Ectodermal cell (in vitro differentiated cells): ENCODE results near the gene CLEC19A.

Source experiments
- H3K27ac ChIP-seq: 2 replicates; pipeline ENCODE4 v1.7.0; 2013; ENCODE audit warnings: mild to moderate bottlenecking, low read depth, low read length; ENCODE audit not compliant: insufficient read depth, poor library complexity, severe bottlenecking
- H3K27me3 ChIP-seq: 2 replicates; pipeline ENCODE4 v1.7.0; 2013; ENCODE audit warnings: mild to moderate bottlenecking, low read length; ENCODE audit not compliant: insufficient read depth, control insufficient read depth, poor library complexity, severe bottlenecking
- H3K36me3 ChIP-seq: one replicate; pipeline ENCODE4 v1.7.0; 2013; ENCODE audit warnings: low read length; ENCODE audit not compliant: control insufficient read depth, insufficient read depth
- H3K4me1 ChIP-seq: one replicate; pipeline ENCODE4 v1.7.0; 2013; ENCODE audit warnings: low read length; ENCODE audit not compliant: control insufficient read depth, insufficient read depth
- H3K4me3 ChIP-seq: 2 replicates; pipeline ENCODE4 v1.7.0; 2013; ENCODE audit warnings: low read depth, low read length, control low read depth; ENCODE audit not compliant: insufficient read depth
- H3K9me3 ChIP-seq: 2 replicates; pipeline ENCODE4 v1.7.0; 2013; ENCODE audit warnings: mild to moderate bottlenecking, low read length, moderate library complexity; ENCODE audit not compliant: control insufficient read depth
- WGBS, 2 experiments: methylation state at CpG; one replicate each; pipeline ENCODE4 v1.1.7; 2013; ENCODE audit warnings: missing lambda C conversion rate in 2 of 2; 5-methylcytosine and 5-hydroxymethylcytosine counted together

CLEC19A gene

DNA sequence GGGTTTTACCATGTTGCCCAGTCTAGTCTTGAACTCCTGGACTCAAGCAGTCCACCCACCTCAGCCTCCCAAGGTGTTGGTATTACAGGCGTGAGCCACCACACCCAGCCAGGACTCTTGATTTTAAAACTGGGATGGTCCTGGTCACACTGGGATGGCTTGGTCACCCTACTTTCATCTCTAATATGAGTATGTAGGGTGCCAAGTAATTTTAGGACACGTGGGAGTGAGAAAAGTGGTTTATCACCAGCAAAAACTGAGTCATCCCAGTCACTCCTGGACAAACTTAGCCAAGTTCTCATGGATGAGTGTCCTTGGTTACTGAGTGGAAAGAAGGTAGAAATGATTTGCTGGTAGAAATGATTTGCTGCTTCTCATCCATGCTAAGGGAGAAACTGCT is 9.9 kb downstream of the CLEC19A start:
- Histone ChIP-seq H3K27ac (no peak overlapping the region), H3K9me3 (no peaks in the 10 kb centered on the region), H3K27me3 (no peaks in the 10 kb centered on the region), H3K4me1 (peaks cover 30% of the 10 kb centered on the region), H3K36me3 (no peaks in the 10 kb centered on the region), H3K4me3 (no peak overlapping the region)
- WGBS, 2 experiments = 94 to 97% methylated on average over 1 of the region's 2 CpGs

DNA sequence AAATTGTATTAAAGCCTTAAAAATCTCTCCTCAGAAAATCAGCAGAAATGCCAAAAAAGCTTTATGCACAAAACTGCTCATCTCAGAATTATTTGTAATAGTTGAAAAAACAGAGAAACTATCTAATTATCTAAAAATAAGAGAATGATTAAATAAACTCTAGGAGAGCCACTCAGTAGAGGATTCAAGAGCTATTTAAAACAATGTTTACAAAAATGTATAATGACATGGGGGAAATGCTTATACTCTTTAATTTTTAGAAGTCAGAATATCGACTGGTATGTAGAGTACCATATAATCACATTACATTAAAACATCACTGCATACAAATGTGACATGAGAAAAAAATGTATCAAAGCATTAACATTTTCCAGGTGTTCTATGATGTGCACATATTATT is 11.9 kb downstream of the CLEC19A start:
- Histone ChIP-seq H3K27ac (no peak overlapping the region), H3K4me1 (peaks cover 16% of the 10 kb centered on the region), H3K27me3 (no peaks in the 10 kb centered on the region), H3K4me3 (no peak overlapping the region), H3K36me3 (no peaks in the 10 kb centered on the region), H3K9me3 (no peaks in the 10 kb centered on the region)
- no CpG with 5 or more reads among the region's 1 CpG for WGBS, 2 experiments

DNA sequence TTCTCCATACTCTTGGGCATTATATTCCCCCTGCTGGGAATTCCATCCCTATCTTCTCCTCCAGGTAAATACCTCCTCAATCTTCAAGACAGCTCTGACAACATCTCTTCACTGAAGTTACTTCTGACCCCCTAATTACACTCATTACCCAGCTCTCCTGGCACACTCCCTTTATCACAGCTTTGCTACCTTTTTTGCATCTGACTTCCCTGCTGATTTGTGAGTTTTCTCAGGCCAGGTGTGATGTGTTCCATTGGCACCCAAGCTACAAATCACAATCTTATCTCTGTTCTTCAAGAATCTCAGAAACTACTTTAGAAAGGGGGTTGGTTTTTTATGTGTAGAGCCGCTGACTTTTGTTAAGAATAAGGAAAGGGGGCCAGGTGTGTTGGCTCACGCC is 14.0 kb downstream of the CLEC19A start:
- Histone ChIP-seq H3K27me3 (no peaks in the 10 kb centered on the region), H3K27ac (no peak overlapping the region), H3K36me3 (no peaks in the 10 kb centered on the region), H3K9me3 (no peaks in the 10 kb centered on the region), H3K4me1 (peaks cover 4% of the 10 kb centered on the region), H3K4me3 (no peak overlapping the region)
- WGBS, 2 experiments = 90 to 93% methylated on average over 2 of the region's 2 CpGs

DNA sequence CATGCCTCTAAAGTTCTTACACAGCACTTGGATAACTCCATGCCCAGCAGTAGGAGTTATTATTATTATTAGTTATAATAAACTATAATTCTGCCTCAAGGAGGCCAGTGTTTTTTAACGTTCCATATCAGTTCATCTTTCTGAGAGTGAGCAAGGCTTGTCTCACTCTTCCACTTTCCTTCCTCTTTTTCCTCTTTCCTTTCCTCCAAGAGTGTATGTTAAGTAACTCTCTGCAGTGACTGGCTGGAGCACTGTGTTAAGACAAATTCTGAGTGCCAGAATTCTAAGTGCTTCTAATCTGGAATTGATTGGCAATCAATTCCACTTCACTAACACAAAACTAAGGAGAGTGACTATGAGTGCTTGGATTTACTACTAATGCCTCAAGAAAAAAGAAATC is 16.4 kb downstream of the CLEC19A start:
- H3K4me3 ChIP-seq = no peak overlapping the region
- H3K4me1 ChIP-seq = peaks cover 9% of the 10 kb centered on the region
- no peak overlapping the region for H3K27ac ChIP-seq
- H3K36me3 ChIP-seq = no peaks in the 10 kb centered on the region
- H3K9me3 ChIP-seq = no peaks in the 10 kb centered on the region
- H3K27me3 ChIP-seq = no peaks in the 10 kb centered on the region
- WGBS, 2 experiments = 70 to 100% methylated on average over 1 of the region's 1 CpG

DNA sequence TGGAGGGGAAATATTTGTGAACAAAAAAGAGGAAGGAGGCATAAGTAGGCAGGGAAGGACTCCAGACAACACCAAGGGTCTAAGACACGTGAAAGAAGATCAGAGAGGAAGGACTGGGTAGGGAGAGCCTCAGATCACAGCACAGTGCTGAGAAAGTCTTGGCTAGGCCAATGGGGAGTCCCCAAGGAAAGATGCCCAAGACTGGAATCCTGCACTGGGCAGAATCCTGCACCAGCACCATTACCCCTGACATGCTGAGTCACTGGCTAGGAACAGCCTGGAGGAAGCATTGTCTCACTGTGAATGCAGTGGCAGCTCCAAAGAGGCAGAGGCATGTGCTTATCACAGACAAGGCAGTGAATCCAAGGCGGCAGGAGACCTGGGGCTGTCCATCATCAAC is 19.2 kb downstream of the CLEC19A start:
- Histone ChIP-seq H3K9me3 (no peaks in the 10 kb centered on the region), H3K4me1 (peaks cover 9% of the 10 kb centered on the region), H3K36me3 (no peaks in the 10 kb centered on the region), H3K4me3 (no peak overlapping the region), H3K27ac (no peak overlapping the region), H3K27me3 (no peaks in the 10 kb centered on the region)
- WGBS, 2 experiments = 65 to 74% methylated on average over 2 of the region's 2 CpGs

DNA sequence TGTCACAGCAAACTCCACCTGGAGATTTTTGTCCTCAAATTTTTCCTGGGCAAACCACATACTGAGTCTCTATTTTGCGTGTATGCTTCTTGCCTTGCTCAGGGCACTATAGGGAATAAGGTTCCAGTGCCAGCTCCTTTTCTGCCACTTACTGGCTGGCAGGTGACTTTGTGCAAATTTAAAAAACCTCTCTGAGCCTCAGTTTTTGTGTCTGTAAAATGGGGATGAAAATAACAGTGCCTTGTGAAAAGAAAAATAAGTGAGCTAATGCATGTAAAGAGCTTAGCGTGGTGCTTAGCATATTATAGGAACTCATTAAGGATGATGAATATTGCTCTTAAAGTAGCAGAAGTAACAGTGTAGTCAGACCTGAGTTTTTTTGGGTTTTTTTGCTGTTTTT is 19.9 kb downstream of the CLEC19A start:
- Histone ChIP-seq H3K27me3 (no peaks in the 10 kb centered on the region), H3K36me3 (no peaks in the 10 kb centered on the region), H3K4me3 (no peak overlapping the region), H3K27ac (no peak overlapping the region), H3K4me1 (peaks cover 9% of the 10 kb centered on the region), H3K9me3 (no peaks in the 10 kb centered on the region)
- WGBS, 2 experiments = 95 to 96% methylated on average over 2 of the region's 2 CpGs

DNA sequence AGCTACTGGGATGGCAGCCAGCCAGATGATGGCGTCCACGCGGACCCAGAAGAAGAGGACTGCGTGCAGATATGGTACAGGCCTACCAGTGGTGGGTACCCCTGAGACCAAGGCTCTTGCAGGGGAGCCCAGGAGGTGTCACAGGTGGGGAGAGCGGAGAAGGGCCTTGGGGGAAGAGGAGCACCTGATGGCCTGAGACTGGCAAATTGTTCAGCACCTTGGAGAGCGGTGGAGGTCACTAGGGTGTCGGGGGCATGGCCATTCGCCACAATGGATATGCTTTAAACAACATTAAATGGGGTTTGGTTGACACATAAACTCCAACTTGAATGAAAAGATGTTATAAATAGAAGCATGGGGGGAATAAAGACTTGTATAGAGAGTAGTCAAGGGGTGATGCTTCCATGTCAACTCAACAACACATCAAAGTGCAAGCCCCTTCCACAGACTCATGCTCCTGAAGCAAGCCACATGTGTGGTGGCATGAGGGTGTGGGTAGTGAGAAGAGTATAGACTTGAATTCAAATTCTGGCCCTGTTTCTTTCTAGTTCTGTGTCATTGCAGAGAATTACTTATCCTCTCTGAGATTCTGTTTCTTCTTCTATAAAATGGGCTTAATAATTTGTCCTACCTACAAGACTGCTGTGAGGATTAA is 22.2 kb downstream of the CLEC19A start:
- Histone ChIP-seq H3K36me3 (no peaks in the 10 kb centered on the region), H3K4me1 (peaks cover 9% of the 10 kb centered on the region), H3K27me3 (no peaks in the 10 kb centered on the region), H3K27ac (no peak overlapping the region), H3K9me3 (peaks cover under 1% of the 10 kb centered on the region), H3K4me3 (no peak overlapping the region)
- WGBS, 2 experiments = 79 to 82% methylated on average over 8 of the region's 8 CpGs

DNA sequence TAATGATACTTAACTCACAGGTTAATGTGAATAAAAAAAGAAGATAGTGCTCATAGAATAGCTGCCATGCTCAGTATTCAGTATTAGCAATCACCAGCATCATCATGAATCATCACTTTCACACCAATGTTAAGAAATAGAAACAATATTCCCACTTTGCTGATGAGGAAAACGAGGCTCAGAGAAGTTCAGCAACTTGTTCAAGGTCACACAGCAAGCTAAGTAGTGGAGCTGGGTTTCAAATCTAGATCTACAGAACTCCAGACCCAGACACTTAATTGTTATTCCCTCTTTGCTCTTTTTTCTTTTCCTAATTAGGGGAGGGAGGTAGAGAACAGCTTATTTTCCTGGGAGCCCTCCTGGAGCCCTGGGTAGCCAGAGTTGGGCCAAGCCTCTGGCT is 22.9 kb downstream of the CLEC19A start:
- Histone ChIP-seq H3K9me3 (peaks cover 4% of the 10 kb centered on the region), H3K27ac (no peak overlapping the region), H3K36me3 (no peaks in the 10 kb centered on the region), H3K4me3 (no peak overlapping the region), H3K4me1 (peaks cover 9% of the 10 kb centered on the region), H3K27me3 (no peaks in the 10 kb centered on the region)
- WGBS, 2 experiments = 87 to 88% methylated on average over 1 of the region's 1 CpG

DNA sequence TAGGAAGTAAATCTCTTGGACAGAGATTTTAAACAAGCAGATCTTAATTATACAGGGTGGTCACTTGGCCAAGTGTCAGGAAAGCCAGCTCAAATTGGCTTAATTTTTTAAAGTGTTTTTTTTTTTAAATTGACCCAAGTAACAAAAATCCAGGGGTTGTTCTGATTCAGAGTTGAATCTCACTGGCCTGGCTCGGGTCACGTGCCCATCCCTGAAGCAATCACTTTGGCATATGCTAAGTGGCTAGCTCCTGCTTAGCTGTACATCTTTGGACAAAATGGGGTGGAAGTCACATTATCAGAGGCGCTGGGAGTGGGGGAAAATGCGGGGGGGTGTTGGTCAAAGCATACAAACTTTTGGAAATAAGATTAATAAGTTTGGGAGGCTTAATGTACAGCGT is 23.6 kb downstream of the CLEC19A start:
- no peaks in the 10 kb centered on the region for H3K27me3 ChIP-seq
- peaks cover 4% of the 10 kb centered on the region for H3K9me3 ChIP-seq
- H3K4me1 ChIP-seq = peaks cover 9% of the 10 kb centered on the region
- 95% methylated on average over 5 of the region's 5 CpGs for WGBS, 2 experiments
- H3K27ac ChIP-seq = no peak overlapping the region
- H3K36me3 ChIP-seq = no peaks in the 10 kb centered on the region
- H3K4me3 ChIP-seq = no peak overlapping the region

DNA sequence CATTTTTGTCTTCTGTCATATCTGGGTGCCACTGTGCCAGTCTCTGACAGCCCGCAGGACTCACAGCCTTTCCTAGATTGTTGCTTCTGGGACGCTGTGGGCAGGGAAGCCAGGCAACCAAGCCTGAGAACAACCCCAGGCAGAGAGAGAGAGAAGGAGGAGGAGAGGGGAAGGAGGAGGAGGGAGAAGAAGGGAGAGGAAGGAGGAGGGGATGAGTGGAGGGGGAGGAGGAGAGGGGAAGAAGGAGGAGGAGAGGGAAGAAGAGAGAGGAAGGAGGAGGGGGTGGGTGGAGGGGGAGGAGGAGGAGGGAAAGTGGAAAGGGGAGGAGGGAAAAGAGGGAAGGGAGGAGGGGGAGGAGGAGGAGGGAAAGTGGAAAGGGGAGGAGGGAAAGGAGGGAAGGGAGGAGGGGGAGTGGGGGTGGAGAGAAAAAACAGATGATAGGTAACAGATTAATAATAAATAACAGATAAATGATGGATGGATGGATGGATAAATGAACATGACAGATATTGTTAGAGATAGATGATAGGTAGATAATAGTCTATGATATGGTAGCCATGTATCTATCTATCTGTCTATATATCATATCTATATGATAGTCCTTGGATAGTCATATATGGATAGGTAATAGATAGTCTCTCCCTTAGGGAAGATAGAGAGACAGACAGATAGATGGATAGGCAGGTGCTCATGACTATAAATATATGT is 29.3 kb downstream of the CLEC19A start:
- 85 to 89% methylated on average over 2 of the region's 2 CpGs for WGBS, 2 experiments
- Histone ChIP-seq H3K4me3 (no peak overlapping the region), H3K36me3 (no peaks in the 10 kb centered on the region), H3K4me1 (peaks cover 14% of the 10 kb centered on the region), H3K27me3 (no peaks in the 10 kb centered on the region), H3K9me3 (peaks cover 4% of the 10 kb centered on the region), H3K27ac (no peak overlapping the region)
